ENCODE measurements around the gene ANKRD55.
"Not testable (repeated sequence)": the region's sequence is repeated elsewhere in the genome, so short reads cannot be mapped to it uniquely, and the experiment has no call there.

Gene ANKRD55

DNA sequence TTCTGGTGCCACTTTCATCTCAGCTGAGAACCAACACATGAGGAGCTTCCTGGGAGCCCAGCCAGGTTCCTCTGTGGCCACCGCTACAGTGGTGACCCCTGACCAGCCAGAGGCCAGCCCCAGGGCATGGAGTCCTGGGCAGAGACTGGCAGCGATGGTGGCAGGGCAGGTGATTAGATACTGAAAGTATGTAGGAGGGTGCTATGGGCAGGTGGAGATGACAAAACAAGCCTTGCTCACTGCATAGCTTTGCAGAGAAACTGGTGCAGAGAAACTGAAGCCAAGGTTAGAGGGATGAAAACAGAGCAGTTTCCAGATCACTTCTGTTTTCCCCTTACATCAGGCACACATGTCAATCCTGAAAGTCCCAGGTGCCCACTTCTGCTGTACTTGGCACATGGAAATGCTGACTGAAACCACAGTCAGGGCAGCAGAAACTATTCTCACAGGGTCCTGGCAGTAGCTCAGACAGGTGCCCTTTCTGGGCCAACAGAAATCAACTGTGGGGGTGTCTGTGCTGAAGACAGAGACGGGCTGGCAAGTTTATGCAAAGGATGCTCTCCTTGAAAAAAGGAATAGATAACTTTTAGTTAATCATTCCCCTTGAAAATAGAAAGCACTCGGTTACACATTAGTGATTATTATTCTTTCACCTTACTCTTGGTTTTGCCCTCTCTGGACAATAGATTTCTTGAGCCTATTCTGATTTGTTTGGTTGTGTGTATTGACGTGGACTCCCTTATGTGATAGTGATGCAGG lies 90.3 kb downstream of the ANKRD55 start:
- no peak for DNase-seq

GRCh38 chr5:56142233-56142613 lies 90.9 kb downstream of the ANKRD55 start:
- DNase-seq = no peak

GRCh38 chr5:56140073-56140472 lies 93.1 kb downstream of the ANKRD55 start:
- DNase-seq = no peak

DNA sequence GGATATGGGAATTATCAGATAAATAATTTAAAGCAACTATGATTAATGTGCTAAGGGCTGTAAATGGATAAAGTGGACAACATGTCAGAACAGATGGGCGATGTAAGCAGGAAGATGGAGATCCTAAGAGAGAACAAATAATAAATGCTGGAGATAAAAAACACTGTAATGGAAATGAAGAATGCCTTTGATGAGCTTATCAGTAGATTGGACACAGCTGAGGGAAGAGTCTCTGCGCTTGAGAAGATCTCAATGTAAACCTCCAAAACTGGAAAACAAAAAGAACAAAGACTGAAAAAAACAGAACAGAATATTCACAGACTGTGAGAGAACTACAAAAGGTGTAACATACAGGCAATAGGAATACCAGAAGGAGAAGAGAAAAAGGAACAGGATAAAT lies 102.5 kb downstream of the ANKRD55 start:
- DNase-seq = no peak

DNA sequence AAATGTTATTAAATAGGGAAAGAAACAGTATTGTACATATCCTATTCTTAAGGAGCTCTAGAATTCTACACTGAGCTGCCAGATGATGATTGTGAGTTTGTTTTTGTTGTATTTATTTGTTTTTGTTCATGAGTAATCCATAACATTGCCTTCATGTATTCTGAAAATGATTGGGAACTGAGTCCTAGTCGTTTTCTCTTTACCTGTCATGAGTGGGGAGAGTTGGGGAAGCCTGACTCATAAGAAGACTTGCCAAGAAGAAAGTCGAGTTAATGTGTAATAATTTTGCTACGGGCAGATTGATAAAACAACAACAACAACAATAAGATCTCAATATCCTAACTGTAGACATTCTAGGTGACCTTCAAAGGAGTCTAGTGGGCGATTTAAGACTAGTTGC lies 103.8 kb downstream of the ANKRD55 start:
- no peak for DNase-seq

DNA sequence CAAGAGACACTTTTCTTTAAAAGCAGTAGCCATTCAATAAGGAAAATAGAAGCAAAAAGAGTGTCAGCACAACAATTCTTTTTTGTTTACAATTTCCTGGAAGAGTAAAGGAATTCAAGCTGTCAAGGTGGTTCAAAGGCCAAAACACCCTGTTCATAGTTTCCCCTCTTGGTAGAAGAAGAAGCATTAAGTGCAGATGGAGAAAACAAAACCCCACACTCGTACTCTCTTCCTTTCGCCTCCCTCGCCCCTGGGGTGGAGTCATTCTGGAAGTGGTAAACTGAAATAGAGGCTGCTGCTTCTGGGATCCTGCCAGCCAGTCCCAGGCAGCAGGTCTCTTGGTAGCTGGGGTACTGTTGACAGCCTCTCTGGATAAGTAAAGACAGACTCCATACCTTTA lies 105.0 kb downstream of the ANKRD55 start:
- DNase-seq = no peak

DNA sequence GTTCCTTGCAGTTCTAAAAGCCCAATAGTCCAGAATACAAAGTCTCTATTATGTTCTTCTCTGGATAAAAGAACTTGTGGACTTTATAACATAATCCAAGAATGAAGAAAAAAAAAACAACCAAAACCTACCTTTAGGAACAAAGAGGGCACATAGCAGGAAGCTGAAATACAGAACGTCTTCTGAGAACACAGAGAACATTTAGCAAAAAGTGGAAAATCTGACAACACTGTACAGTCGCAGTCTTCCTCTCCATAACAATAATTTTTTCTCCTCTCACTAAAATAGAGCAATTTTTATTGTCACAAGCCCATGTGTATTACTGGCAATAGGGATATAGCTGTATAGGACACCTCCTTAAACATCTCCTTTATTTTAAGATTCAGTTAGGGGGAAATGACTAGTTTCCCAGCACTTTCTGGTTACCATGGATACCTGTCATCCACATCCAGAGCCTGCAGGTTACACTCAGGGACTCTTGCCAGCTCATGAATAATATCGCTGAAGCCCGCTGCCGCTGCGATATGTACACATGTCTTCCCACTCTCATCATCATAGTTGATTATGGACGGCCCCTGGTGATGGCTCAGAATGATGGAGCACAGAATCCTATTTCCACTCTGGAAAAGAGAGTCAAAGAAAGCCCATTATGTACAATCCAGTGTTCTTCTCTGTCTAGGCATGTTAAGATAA lies 106.5 kb downstream of the ANKRD55 start:
- no peak for DNase-seq

DNA sequence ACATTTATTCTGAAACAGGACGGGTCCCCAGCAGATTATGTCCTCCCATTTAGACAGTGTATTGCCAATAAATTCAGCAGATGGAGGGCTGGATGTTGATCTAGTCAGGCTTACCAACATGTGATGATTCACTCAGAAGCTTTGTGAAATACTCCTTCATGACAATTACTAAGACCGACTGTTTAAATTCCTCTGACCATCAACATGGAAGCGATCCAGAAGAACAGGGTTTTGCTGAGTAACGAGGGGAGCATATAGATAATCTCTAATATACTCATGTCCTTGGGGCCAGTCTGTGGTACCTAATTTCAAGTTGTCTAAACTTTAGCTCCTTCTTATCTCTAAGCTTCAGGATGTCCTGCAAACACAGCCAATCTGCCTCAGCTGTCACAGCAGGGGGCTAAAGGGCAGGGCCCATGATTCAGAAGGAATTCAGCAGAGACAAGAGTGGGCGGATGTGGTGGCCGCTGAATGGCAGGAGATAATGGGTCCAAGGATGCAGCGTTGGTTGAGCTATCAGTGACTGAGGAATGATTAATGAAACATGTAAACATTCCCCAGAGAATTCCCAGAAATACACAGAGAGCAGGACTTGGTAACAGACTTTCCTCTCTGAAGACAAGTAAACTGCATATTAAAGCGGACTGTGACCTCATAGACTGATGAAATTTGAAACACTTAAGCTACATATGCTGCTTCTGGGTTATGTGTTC lies 109.4 kb downstream of the ANKRD55 start:
- DNase-seq = no peak

DNA sequence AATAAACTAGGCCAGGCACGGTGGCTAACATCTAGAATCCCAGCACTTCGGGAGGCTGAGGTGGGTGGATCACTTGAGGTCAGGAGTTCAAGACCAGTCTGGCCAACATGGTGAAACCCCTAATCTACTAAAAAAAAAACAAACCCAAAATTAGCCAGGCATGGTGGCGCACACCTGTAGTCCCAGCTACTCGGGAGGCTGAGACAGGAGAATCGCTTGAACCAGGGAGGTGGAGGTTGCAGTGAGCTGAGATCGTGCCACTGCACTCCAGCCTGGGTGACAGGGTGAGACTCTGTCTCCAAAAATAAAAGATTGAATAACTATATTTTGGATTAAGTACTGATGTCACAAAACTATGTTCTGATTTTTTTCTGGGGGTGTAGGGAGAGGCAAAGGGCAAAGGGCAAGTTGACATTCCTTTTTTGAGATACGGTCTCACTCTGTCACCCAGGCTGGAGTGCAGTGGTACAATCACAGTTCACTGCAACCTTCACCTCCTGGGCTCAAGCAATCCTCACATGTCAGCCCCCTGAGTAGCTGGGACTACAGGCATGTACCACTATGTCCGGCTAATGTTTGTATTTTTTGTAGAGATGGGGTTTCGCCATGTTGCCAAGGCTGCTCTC lies 110.7 kb downstream of the ANKRD55 start:
- DNase-seq = not testable (repeated sequence)

DNA sequence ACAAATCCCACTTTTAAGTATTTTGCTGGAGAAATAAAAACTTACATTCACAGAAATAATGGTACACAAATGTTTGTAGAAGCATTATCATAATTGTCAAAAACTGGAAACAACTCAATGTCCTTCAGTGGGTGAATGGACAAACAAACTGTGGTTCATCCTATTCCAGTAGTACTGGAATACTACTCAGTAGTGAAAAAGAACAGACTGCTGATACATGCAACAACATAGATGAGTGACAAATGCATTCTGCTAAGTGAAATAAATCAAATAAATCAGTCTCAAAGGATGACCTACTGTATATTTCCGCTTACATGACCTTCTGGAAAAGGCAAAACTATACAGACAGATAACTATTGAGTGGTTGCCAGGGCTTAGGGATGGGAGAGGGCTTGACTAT lies 114.1 kb downstream of the ANKRD55 start:
- no peak for DNase-seq

- DNase-seq = no peak
These were observed 116.5 kb downstream of the ANKRD55 start for GRCh38 chr5:56116599-56117141.

DNA sequence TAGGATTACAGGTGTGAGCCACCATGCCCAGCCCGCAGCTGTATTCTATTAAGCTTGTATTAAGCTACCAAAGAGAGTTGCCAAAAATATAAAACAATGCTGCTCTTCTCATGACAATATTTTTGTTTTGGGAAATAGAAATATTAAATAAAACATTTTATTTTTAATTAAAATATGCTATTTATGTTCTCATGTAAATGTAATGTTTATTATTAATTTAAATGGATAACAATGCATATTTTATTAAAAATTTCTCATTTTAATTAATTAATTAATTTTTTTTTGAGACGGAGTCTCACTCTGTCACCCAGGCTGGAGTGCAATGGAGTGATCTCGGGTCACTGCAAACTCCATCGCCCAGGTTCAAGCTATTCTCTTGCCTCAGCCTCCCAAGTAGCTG lies 117.5 kb downstream of the ANKRD55 start:
- no peak for DNase-seq

GRCh38 chr5:56112526-56113121 lies 120.5 kb downstream of the ANKRD55 start:
- no peak for DNase-seq

DNA sequence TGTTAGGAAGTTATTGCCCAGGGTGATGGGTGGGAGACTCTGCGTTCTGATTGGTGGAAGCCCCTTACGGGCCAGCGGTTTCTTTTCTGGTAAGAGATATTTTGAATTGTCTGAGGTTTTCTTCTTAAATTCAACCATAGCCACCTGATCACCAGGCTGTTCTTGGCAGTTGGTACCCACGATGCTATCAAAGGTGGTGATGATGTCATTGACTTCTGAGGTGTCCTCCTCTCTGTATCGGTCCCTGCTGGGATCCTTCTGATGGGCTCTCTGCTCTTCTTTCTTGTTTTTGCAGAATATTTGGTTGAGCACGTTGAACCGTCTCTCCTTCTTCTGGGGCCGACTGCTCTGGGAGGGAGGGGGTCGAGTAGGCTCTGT lies 121.7 kb downstream of the ANKRD55 start:
- DNase-seq = no peak

DNA sequence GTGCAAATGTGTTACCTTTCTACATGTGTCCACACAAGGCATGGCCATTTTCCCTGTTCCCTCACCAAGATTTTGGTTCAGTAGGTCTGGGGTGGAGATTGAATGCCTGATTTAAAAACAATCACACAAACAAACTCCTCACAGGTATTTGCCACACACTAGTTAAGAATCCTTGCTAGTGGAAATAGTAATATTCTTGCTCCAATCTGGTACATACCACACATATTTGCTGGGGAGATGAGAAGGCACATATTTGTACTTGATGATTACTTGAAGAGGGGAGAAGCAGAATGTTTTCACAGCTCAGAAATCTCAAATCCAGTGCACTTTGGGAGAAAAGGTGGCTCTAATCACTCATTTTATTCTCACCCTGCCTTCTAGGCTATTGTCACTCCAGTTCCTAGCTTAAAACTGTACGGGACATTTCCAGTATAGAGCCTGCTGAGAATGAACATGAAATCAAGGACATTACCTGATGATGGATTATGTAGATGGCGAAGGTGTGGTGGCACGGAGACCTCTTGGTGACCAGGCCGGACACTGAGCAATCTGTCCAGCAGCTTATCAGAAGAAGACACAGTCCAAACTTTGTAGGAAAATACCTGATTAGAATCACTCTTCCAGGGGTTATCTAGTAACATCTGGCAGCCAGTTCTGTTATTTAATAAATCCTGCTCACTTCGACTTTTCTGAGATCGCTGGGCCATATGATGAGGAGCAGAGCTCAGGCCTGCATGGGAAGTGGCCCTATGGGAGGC lies 122.3 kb downstream of the ANKRD55 start:
- no peak for DNase-seq

- DNase-seq = no peak
These were observed 124.9 kb downstream of the ANKRD55 start for GRCh38 chr5:56108246-56108645.

DNA sequence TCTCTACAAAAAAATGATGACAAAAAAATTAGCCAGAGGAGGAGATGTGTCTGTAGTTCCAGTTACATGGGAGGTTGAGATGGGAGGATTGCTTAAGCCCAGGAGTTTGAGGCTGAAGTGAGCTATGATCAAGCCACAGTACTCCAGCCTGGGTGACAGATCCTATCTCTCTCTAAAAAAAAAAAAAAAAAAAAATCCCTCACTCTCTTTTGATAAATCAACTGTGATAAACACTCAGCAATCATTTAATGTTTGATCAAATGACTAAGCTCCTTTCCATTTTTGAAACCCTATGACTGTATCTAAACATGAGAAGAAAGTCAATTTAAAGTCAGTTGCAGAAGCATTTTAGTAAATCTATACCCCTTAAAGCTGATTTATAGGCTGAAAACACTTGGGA lies 126.3 kb downstream of the ANKRD55 start:
- DNase-seq = no peak

DNA sequence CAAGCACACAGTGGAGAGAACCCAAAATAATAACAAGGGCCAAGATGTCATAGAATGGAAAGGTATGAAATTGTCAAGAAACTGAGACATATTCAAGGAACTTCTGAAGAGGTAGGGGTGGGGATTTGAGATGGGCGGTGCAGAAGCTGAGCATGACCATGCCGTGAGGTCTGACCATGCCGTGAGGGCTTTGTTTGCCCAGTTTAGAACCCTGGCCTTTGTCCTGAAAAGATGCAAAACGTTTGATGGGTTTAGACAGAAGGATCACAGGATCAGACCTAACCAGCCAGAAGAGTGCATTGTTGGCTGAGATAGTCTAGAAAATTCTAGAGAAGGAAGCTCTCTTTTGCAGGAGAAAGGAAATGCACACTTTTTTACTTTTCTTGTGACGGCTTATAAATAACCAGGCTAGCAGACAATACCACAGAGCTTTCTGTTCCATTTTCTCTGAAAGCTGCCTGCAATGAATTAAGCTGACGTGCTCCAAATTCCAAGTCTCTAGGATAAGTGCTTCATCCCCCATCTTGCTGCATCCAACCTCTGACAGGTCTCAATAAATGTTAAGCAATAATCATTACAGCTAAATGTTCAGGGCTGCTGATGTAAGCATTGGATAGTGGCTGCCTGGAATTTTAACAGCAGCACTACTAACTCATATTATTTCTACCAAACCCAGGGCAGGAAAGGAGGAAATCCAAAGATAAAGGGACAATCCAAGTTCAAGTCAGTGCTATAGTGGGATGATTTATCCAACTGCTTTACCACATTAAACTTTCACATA lies 127.4 kb downstream of the ANKRD55 start:
- DNase-seq = no peak

DNA sequence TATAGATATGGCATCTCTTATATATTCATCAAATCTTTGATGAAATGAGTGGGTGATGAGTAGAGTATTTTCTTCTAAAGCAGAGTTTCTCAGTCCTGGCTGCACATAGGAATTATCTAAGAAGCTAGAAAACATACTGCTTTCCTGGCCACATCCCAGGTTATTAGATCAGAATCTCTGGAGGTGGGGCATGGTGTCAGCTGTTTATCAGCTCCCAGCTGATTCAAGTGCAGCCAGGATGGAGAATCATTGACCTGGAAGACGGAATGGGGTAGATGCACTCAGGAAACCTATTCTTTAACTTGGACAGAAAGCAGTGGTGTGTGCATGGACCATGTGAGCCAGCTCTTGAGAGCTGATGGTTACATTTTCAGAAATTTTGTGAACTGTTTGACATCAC lies 130.2 kb downstream of the ANKRD55 start:
- DNase-seq = no peak

GRCh38 chr5:56102207-56102606 lies 130.9 kb downstream of the ANKRD55 start:
- DNase-seq = not testable (repeated sequence)

- no peak for DNase-seq
These were observed 131.9 kb downstream of the ANKRD55 start for GRCh38 chr5:56101180-56101579.
